Brain pericyte (primary cell): Measurements from ENCODE around the gene PCP2.

Experiments
- DNase-seq: peaks from one replicate; pipeline ENCODE4 v3.0.0-alpha.2; 2012; ENCODE audit warnings: low read depth, low spot score

The PCP2 gene

DNA sequence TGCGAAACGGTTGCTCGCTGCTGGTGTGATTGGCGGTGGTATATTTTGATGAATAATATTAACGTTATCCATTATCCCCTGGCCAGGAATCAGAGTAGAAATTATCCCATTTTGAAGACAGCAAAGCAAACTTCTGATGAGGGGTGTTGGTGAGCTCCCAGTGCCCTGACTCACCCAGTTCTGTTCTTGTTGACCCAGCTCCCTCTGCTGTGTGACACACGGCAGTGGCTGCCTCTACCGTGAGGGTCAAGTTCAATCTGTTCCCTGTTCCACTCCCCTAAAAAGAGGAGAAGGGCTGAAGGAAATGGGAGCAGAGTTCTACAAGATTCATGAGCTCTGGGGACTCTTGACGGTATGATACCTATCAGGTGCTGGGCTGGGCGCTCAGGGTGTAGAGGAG is 35.8 kb downstream of the PCP2 start:
- no peak for DNase-seq

DNA sequence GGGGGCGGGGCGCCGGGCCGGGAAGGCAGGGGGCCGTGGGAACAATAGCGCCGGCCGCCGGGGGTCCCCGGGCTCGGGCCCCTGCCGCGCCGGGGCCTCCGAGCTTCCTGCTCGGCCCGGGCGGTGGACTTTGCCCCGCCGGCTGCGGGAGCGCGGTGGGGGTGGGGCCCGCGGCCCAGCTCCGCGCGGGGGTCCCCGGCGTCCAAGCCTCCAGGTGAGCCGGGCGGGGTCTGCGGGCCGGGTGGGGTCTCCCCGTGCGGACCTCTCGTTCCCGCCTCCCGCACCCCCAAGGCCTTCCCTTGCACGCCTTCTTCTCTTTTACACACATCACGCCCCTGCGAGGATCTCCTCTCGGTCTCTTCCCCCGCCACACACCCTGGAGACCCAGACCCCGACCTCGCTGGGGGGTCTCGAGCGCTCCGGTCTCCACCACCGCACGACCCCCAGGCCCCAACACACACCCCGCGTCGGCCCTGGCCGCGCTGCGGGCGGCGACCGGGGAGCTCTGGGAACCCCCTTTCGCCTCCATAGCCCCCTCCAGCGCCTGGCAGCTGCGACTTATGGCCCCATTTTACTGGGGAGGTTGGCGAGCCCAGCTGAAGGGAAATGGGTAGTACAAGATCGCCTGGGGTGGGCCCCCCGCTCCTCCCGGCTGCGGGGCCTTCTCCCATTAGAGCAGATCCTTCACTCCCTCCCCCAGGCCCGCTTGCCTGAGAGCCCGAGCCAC is 37.1 kb downstream of the PCP2 start:
- DNase-seq = no peak

- DNase-seq = no peak
These were observed 37.9 kb downstream of the PCP2 start, which contains the start of gene CAMSAP3 for GRCh38 chr19:7595466-7596133. TSS of gene CAMSAP3 (plus strand) at chr19:7595863. CDS start at chr19:7596003, 140 bp downstream.

DNA sequence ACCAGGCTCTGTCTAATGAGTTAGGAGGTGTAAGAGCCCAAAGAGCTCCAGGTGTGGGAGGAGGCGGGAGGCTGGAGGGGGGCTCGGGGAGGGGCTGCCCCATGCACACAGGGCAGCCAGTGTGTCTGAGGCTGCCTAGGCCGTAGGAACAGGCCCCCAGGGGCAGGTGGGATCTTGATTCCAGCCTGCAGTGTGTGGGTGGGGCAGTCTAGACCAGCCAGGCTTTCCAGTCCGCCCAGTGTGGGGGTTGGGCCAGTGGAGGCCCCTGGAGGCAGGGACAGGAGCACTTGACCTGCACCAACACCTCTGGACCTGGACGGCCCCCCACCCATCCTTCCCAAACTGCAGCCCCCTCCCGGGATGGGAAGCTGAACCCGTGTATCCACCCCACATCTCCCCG is 43.3 kb downstream of the PCP2 start:
- no peak for DNase-seq

DNA sequence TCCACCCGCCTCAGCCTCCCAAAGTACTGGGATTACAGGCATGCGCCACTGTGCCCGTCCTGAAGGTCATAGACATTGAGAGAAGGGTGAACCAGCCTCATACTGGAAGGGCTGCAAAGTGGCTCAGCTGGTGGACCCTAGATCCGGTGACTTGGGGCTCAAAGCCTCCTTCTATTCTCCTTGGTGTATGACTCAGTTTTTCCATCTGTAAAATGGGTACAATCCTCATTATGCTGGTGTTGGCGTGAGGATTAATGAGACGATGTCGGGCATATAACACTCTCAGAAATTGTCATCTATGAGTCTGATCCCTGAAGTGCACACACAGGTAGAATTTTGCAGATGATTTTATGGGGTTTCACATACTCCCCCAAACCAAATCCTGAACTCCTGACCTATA is 43.7 kb downstream of the PCP2 start:
- no peak for DNase-seq

- DNase-seq = no peak
These were observed 51.1 kb downstream of the PCP2 start for GRCh38 chr19:7582446-7582845.
